Measurements from ENCODE around the gene HEATR5A.
"Not testable (repeated sequence)": the region's sequence is repeated elsewhere in the genome, so short reads cannot be mapped to it uniquely, and the experiment has no call there.

The HEATR5A gene

DNA sequence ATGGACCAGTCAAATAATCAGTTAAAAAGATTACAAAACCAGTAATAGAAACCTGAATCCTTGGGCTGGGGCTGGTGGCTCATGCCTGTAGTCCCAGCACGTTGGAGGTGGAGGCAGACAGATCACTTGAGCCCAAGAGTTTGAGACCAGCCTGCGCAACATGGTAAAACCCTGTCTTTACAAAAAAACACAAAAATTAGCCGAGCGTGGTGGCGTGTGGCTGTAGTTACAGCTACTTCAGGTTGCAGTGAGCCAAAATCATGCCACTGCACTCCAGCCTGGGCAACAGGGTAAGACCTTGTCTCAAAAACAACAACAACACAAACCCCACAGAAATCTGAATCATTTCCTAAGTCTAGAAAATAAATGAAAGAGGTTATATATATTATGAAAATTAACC is 100.6 kb downstream of the HEATR5A start:
- no peak overlapping the region for H3K4me3 ChIP-seq (ENCODE audit: low read length)
- WGBS: 97% methylated on average over 5 of the region's 5 CpGs
- H3K9me3 ChIP-seq (ENCODE audit: insufficient read depth, low read depth, low read length): no peaks in the 10 kb centered on the region
- H3K9ac ChIP-seq (ENCODE audit: low read depth, low read length): no peak overlapping the region
- H3K27ac ChIP-seq (ENCODE audit: low read depth, low read length): no peak overlapping the region
- H3K27me3 ChIP-seq (ENCODE audit: insufficient read depth, low read length): no peaks in the 10 kb centered on the region
- peaks cover 8% of the 10 kb centered on the region; the same call in 1 of the 2 replicates for H3K4me1 ChIP-seq (ENCODE audit: insufficient read depth, low read length)
- 0 out of 2 replicates have a peak, but pooled peaks cover 9% of the 10 kb centered on the region for H3K36me3 ChIP-seq (ENCODE audit: insufficient read depth, low read length)

DNA sequence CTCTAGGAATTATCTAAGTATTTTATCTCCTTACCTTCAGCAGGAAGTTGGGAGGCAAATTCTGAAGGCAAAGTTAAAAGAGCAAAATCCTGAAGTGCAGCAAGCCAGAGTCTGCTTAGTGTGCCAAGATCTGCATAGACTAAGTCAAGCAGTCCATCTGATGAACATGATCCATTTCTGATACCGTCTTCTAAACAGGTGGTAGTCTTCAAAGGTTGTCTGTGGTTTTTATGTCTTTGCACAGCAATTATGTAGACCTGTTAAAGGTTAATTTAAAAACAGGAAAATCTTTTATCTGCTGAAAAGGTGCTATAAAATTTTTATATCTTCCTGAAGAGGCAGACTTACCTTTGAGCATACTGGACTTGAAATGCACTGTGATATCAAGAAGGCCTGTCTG is 107.4 kb downstream of the HEATR5A start:
- Histone ChIP-seq H3K27me3 (ENCODE audit: insufficient read depth, low read length) (no peaks in the 10 kb centered on the region), H3K27ac (ENCODE audit: low read depth, low read length) (no peak overlapping the region), H3K36me3 (ENCODE audit: insufficient read depth, low read length) (peaks cover 21% of the 10 kb centered on the region), H3K9me3 (ENCODE audit: insufficient read depth, low read depth, low read length) (no peaks in the 10 kb centered on the region), H3K4me3 (ENCODE audit: low read length) (no peak overlapping the region), H3K9ac (ENCODE audit: low read depth, low read length) (no peak overlapping the region), H3K4me1 (ENCODE audit: insufficient read depth, low read length) (peaks cover 8% of the 10 kb centered on the region; the same call in 1 of the 2 replicates)
- WGBS: 100% methylated on average over 1 of the region's 1 CpG

DNA sequence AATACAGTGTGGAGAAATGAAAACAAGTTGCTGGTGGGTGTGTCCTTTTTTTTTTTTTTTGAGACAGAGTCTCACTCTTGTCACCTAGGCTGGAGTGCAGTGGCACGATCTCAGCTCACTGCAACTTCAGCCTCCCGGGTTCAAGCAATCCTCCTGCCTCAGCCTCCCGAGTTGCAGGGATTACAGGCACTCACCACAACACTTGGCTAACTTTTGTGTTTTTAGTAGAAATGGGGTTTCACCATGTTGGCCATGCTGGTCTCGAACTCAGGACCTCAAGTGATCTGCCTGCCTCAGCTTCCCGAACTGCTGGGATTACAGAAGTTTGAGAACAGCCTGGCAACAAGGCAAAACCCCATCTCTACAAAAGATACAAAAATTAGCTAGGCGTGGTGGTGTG is 108.0 kb downstream of the HEATR5A start:
- not testable (repeated sequence) for H3K4me1 ChIP-seq (ENCODE audit: insufficient read depth, low read length); H3K27ac ChIP-seq (ENCODE audit: low read depth, low read length); H3K9me3 ChIP-seq (ENCODE audit: insufficient read depth, low read depth, low read length); H3K4me3 ChIP-seq (ENCODE audit: low read length); H3K27me3 ChIP-seq (ENCODE audit: insufficient read depth, low read length); H3K9ac ChIP-seq (ENCODE audit: low read depth, low read length)
- whole genome bisulfite sequencing: 94% methylated on average over 6 of the region's 6 CpGs
- H3K36me3 ChIP-seq (ENCODE audit: insufficient read depth, low read length): peaks cover 20% of the 10 kb centered on the region

DNA sequence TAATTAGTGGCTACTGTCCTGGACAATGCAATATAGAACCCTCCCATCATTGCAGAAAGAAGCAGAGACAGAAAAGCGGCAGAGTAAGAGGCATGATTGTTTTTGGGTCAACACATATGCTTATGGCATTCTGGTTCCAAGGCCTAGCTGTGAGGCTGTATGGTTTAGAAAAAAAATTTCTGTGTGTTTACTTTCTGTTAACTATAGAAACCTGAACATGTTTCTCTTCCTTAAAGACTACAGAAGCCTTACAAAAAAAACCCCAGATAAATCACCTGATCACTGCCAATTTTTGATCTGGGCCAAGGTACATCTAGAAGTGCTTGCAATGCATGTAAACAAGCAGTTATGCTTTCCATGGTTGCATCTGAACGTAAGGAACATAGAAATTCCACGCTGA is 112.7 kb downstream of the HEATR5A start:
- no peaks in the 10 kb centered on the region for H3K4me1 ChIP-seq (ENCODE audit: insufficient read depth, low read length)
- H3K27me3 ChIP-seq (ENCODE audit: insufficient read depth, low read length): no peaks in the 10 kb centered on the region
- H3K4me3 ChIP-seq (ENCODE audit: low read length): no peak overlapping the region
- H3K9ac ChIP-seq (ENCODE audit: low read depth, low read length): no peak overlapping the region
- 94% methylated on average over 3 of the region's 3 CpGs for whole genome bisulfite sequencing
- no peaks in the 10 kb centered on the region for H3K9me3 ChIP-seq (ENCODE audit: insufficient read depth, low read depth, low read length)
- H3K36me3 ChIP-seq (ENCODE audit: insufficient read depth, low read length): peaks cover 34% of the 10 kb centered on the region
- no peak overlapping the region for H3K27ac ChIP-seq (ENCODE audit: low read depth, low read length)

DNA sequence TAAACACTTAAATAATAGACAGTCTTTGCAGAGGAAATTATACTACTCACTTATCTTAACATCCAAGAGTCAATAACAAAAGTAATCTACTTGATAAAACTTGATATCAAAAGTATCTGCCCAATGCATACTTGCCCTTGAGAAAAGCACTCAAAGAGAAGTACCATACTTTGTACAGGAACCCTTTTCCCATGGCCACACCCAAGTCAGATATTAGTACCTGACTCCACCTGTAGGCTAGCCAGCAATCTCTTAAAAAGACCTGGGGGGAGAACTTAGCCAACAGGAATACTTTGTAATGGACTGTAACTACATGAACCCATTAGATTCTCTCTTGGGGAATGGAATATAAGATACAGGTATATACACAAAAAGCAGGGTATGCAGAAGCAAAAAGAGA is 113.2 kb downstream of the HEATR5A start:
- Histone ChIP-seq H3K27ac (ENCODE audit: low read depth, low read length) (no peak overlapping the region), H3K9me3 (ENCODE audit: insufficient read depth, low read depth, low read length) (no peaks in the 10 kb centered on the region), H3K36me3 (ENCODE audit: insufficient read depth, low read length) (peaks cover 31% of the 10 kb centered on the region), H3K4me3 (ENCODE audit: low read length) (no peak overlapping the region), H3K4me1 (ENCODE audit: insufficient read depth, low read length) (no peaks in the 10 kb centered on the region), H3K27me3 (ENCODE audit: insufficient read depth, low read length) (no peaks in the 10 kb centered on the region), H3K9ac (ENCODE audit: low read depth, low read length) (no peak overlapping the region)

DNA sequence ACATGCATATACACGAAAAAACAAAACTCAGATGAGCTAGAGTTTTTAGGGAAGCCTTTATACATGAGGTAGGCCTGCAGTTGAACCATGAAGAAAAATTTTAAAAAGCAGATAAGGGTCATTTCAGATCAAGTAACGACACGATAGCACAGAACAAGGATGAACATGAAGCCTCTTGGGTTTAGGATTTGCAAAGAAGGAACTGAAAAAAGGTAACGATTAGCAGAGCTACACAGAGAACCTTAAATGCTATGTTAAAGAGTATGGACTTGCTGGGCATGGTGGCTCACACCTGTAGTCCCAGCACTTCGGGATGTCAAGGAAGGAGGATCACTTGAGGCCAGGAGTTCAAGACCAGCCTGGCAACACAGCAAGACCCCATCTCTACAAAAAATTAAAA is 116.7 kb downstream of the HEATR5A start:
- H3K27me3 ChIP-seq (ENCODE audit: insufficient read depth, low read length): no peaks in the 10 kb centered on the region
- no peaks in the 10 kb centered on the region for H3K4me1 ChIP-seq (ENCODE audit: insufficient read depth, low read length)
- H3K4me3 ChIP-seq (ENCODE audit: low read length): no peak overlapping the region
- 93% methylated on average over 5 of the region's 5 CpGs for WGBS
- H3K9me3 ChIP-seq (ENCODE audit: insufficient read depth, low read depth, low read length): no peaks in the 10 kb centered on the region
- H3K36me3 ChIP-seq (ENCODE audit: insufficient read depth, low read length): peaks cover 29% of the 10 kb centered on the region
- no peak overlapping the region for H3K27ac ChIP-seq (ENCODE audit: low read depth, low read length)
- no peak overlapping the region for H3K9ac ChIP-seq (ENCODE audit: low read depth, low read length)

DNA sequence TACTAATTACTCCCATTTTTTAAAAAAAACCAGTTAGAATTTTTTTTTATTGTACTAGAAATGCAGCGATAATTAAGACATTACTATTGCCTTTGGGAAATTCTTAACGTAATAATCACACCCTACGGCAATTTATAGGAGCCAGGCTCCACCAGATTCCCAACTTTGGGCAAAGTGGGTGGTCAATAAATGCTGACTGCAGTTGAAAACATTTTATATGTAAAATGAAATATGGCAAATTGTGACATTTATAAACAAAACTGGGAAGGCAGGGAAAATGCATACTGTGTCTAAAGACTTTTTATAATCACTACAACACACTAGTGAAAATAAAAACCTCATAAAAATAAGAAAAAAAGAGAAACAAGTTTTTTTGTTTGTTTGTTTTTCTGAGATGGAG is 119.5 kb downstream of the HEATR5A start:
- Histone ChIP-seq H3K27ac (ENCODE audit: low read depth, low read length) (no peak overlapping the region), H3K9ac (ENCODE audit: low read depth, low read length) (no peak overlapping the region), H3K27me3 (ENCODE audit: insufficient read depth, low read length) (no peaks in the 10 kb centered on the region), H3K4me1 (ENCODE audit: insufficient read depth, low read length) (no peaks in the 10 kb centered on the region), H3K9me3 (ENCODE audit: insufficient read depth, low read depth, low read length) (no peaks in the 10 kb centered on the region), H3K36me3 (ENCODE audit: insufficient read depth, low read length) (peaks cover 18% of the 10 kb centered on the region), H3K4me3 (ENCODE audit: low read length) (no peak overlapping the region)
- WGBS: 96% methylated on average over 3 of the region's 3 CpGs

DNA sequence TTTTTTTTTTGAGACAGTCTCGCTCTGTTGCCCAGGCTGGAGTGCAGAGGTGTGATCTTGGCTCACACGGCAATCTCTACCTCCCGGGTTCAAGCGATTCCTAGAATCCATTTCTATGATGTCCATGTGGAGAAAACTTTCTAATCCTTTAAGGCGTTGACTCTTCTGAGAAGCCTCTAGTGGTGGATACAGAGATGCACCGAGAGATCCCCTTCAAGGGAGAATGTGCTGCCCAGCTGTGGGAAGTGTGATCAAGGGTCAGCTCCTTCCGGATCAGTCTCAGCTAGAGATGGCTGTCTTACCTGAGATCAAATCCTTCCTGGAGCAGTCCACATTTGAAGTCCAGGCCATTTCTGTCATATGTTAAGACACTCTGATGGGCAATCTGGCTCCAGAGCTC is 120.1 kb downstream of the HEATR5A start:
- no peak overlapping the region for H3K27ac ChIP-seq (ENCODE audit: low read depth, low read length)
- no peaks in the 10 kb centered on the region for H3K9me3 ChIP-seq (ENCODE audit: insufficient read depth, low read depth, low read length)
- no peaks in the 10 kb centered on the region for H3K27me3 ChIP-seq (ENCODE audit: insufficient read depth, low read length)
- peaks cover 13% of the 10 kb centered on the region for H3K36me3 ChIP-seq (ENCODE audit: insufficient read depth, low read length)
- WGBS: 90% methylated on average over 7 of the region's 7 CpGs
- no peaks in the 10 kb centered on the region for H3K4me1 ChIP-seq (ENCODE audit: insufficient read depth, low read length)
- no peak overlapping the region for H3K4me3 ChIP-seq (ENCODE audit: low read length)
- no peak overlapping the region for H3K9ac ChIP-seq (ENCODE audit: low read depth, low read length)

DNA sequence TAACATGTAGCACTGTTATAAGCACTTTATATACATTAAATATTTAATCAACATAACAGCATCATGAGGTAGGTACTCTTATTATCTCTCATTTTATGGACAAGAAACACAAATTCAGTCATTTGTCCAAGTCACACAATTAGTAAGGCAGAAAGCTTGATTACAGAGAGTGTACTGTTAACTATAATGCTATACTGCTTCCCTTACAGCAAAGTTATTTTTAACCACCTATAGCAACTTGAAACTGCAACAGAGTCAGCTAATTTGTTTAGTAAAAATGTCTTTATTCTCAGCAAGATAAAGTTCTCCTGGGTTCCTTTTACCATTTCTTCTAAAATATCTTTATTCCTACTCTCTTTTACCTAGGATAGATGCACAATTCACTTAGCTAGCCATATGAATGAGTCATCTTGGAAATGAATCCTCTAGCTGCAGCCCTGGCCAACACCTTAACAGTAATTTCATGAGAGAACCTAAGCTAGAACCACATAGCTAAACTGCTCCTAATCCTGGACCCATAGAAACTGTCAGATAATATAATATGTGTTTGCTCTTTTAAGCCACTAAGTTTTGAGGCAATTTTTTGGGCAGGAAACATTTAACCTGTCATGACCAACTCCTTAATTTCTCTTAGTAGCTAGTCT is 122.5 kb downstream of the HEATR5A start:
- no peak overlapping the region for H3K4me3 ChIP-seq (ENCODE audit: low read length)
- peaks cover 19% of the 10 kb centered on the region for H3K4me1 ChIP-seq (ENCODE audit: insufficient read depth, low read length)
- H3K27ac ChIP-seq (ENCODE audit: low read depth, low read length): no peak overlapping the region

DNA sequence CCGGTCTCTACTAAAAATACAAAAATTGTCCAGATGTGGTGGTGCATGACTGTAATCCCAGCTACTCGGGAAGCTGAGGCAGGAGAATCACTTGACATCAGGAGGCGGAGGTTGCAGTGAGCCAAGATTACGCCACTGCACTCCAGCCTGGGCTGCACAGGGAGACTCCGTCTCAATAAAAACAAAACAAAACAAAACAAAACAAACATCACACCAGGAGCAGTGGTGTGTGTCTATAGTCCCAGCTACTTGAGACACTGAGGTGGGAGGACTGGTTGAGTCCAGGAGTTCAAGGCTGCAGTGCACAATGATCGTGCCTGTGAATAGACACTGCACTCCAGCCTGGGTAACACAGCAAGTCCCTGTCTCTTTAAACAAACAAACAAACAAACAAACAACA is 123.2 kb downstream of the HEATR5A start:
- 95% methylated on average over 6 of the region's 6 CpGs for WGBS
- no peaks in the 10 kb centered on the region for H3K9me3 ChIP-seq (ENCODE audit: insufficient read depth, low read depth, low read length)
- H3K27ac ChIP-seq (ENCODE audit: low read depth, low read length): no peak overlapping the region
- peaks cover 3% of the 10 kb centered on the region for H3K36me3 ChIP-seq (ENCODE audit: insufficient read depth, low read length)
- H3K27me3 ChIP-seq (ENCODE audit: insufficient read depth, low read length): no peaks in the 10 kb centered on the region
- no peak overlapping the region for H3K4me3 ChIP-seq (ENCODE audit: low read length)
- H3K9ac ChIP-seq (ENCODE audit: low read depth, low read length): no peak overlapping the region
- H3K4me1 ChIP-seq (ENCODE audit: insufficient read depth, low read length): peaks cover 19% of the 10 kb centered on the region

More for the DNA sequence above, 122.5 kb downstream of the HEATR5A start:
- H3K9me3 ChIP-seq (ENCODE audit: insufficient read depth, low read depth, low read length): no peaks in the 10 kb centered on the region
- no peak overlapping the region for H3K9ac ChIP-seq (ENCODE audit: low read depth, low read length)
- no peaks in the 10 kb centered on the region for H3K27me3 ChIP-seq (ENCODE audit: insufficient read depth, low read length)
- H3K36me3 ChIP-seq (ENCODE audit: insufficient read depth, low read length): peaks cover 6% of the 10 kb centered on the region

DNA sequence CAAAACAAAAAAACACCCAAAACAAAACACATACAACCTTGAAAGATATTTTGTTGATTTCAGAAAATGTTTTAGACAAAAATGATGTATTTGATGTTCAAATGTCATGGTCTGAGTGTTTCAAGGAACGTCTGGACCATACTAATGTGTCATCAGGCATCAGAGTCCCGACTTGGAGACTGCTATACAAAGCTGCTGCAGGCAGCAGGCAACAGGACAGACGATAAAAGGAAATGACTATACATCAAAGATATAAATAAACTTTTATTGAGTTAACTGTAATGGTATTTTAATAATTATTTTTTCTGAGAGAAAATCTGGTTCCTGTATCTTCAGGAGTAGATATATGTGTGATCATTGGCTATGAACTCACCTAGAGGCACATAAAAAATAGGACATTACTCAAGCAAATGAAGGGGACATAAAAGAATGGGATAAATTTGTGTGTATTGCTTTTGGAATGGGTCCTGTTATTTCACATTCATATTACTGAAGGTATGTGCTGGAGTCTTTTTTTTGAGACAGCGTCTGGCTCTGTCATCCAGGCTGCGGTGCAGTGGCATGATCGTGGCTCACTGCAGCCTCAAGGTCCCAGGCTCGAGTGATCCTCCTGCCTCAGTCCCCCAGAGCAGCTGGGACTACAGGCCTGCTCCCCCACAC is 125.5 kb downstream of the HEATR5A start:
- Histone ChIP-seq H3K36me3 (ENCODE audit: insufficient read depth, low read length) (no peaks in the 10 kb centered on the region), H3K4me1 (ENCODE audit: insufficient read depth, low read length) (peaks cover 19% of the 10 kb centered on the region), H3K4me3 (ENCODE audit: low read length) (no peak overlapping the region), H3K27ac (ENCODE audit: low read depth, low read length) (peak overlapping the region; percentile 40), H3K27me3 (ENCODE audit: insufficient read depth, low read length) (no peaks in the 10 kb centered on the region), H3K9ac (ENCODE audit: low read depth, low read length) (no peak overlapping the region), H3K9me3 (ENCODE audit: insufficient read depth, low read depth, low read length) (no peaks in the 10 kb centered on the region)
- 92% methylated on average over 6 of the region's 7 CpGs for WGBS
